Ovary (tissue), 3 donors: ENCODE results near the gene HDDC3.

ENCODE experiments used
- CTCF ChIP-seq, 3 donors: fragments of 450-650 bp in 2 of 3; fragments of 200-600 bp in 1 of 3; IDR thresholded peaks; one replicate each; pipeline versions ENCODE4 v1.5.1 to v1.8.0; 2016 to 2022; ENCODE audit warnings: antibody characterized with exemption in 3 of 3, mild to moderate bottlenecking in 1 of 3
- POLR2A ChIP-seq: fragments of 450-650 bp; IDR thresholded peaks from one replicate; pipeline ENCODE4 v1.6.1; 2017; ENCODE audit warnings: antibody characterized with exemption, mild to moderate bottlenecking, moderate library complexity
- donor health status: DM: no; HTN: no; CAD: no.

- TF ChIP-seq CTCF (IDR thresholded peaks at IDR 0.05): no peak
- TF ChIP-seq POLR2A: peak; percentile 30
Observed at GRCh38 chr15:90934949-90935751, 2.8 kb upstream of the HDDC3 start, which contains the start of gene UNC45A.
